H1 (cell line): Measurements from ENCODE around the gene DARS1. TPM values are rescaled to one million over a fixed set of nuclear protein-coding genes. Genes with fewer than 3 reads are reported as not detected.

Experiments used
- ATF3 ChIP-seq: IDR thresholded peaks from 2 replicates; pipeline ENCODE4 v1.6.1; 2011; ENCODE audit warnings: low read depth, mild to moderate bottlenecking, low read length; ENCODE audit not compliant: insufficient read depth
- CHD7 ChIP-seq: fragments of 300-600 bp; sonication (generic); IDR thresholded peaks from 2 replicates; pipeline ENCODE4 v1.7.1; 2012; ENCODE audit warnings: low read length, moderate library complexity, mild to moderate bottlenecking, inconsistent platforms; ENCODE audit not compliant: insufficient replicate concordance
- PHF8 ChIP-seq: fragments of 200-600 bp; sonication (generic); conservative IDR thresholded peaks from 2 replicates; pipeline ENCODE4 v1.7.1; 2012; ENCODE audit warnings: low read depth, mild to moderate bottlenecking, inconsistent platforms, low read length, moderate library complexity
- SRF ChIP-seq: IDR thresholded peaks from 2 replicates; pipeline ENCODE4 v1.6.1; 2011; ENCODE audit warnings: mild to moderate bottlenecking, low read depth, low read length, moderate library complexity
- TCF12 ChIP-seq: IDR thresholded peaks from 2 replicates; pipeline ENCODE4 v1.6.1; 2011; ENCODE audit warnings: low read depth, mild to moderate bottlenecking, low read length
- ZNF274 ChIP-seq: IDR thresholded peaks from 2 replicates; pipeline ENCODE4 v1.7.0; 2012; ENCODE audit warnings: low read length, borderline replicate concordance; ENCODE audit errors: extremely low read depth
- polyA plus RNA-seq, 7 experiments: library from polyadenylated mRNA; depleted of rRNA in 3 of 7; stranded (reverse) in 5 of 7; unstranded in 2 of 7; fragments of >200 nt in 5 of 7; fragments of 200-250 nt in 2 of 7; gene quantifications; 1 replicate in 5 of 7; 2 replicates in 1 of 7; 4 replicates in 1 of 7; pipeline versions ENCODE4 v1.2.1 to v1.2.3, GENCODE V29; 2011 to 2013; ENCODE audit warnings: missing spikeins in 2 of 7, mixed read lengths in 2 of 7
- total RNA-seq: library from RNA; stranded (reverse); fragmentation: NEBNext Ultra II Directional; extraction: Animal tissue kit (Norgen Biotek cat#: 25700); gene quantifications from 2 replicates; pipeline ENCODE4 v1.2.1, GENCODE V29; 2021

The DARS1 gene
- total and polyA plus RNA-seq, 2 of the 8 experiments (the other 6 are each of a cell fraction or from before 2014, with no cell fraction given) = 61.7 to 85.9 TPM

- TF ChIP-seq CHD7 (no peak), ATF3 (no peak), ZNF274 (no peak), SRF (no peak), TCF12 (no peak), PHF8 (no peak)
Observed at GRCh38 chr2:135914485-135914884, 70.9 kb downstream of the DARS1 start (continued).
